Endothelial cell of umbilical vein (primary cell): ENCODE results near the gene MAP4K1. TPM values are rescaled to one million over a fixed set of nuclear protein-coding genes. Genes with fewer than 3 reads are reported as not detected.
"Not testable (repeated sequence)": the region's sequence is repeated elsewhere in the genome, so short reads cannot be mapped to it uniquely, and the experiment has no call there.

ENCODE experiments used
- BruUV-seq: library from RNA; stranded (reverse); fragments of 400-500 nt; replicated peaks from 2 replicates; lab custom pipeline; 2021; lab: Mats Ljungman, UMichigan
- CTCF ChIA-PET: fragments of 300-600, 350-600 bp; sonication (Branson Sonifier 250); formaldehyde crosslinking; loops from one replicate; lab custom pipeline; 2021; ENCODE audit warnings: antibody characterized with exemption, inconsistent platforms; lab: Charles Lee
- POLR2A ChIA-PET: fragments of 300-600, 350-600 bp; sonication (Branson Sonifier 250); formaldehyde crosslinking; loops from one replicate; lab custom pipeline; 2021; ENCODE audit warnings: antibody characterized with exemption, inconsistent platforms; lab: Charles Lee
- DNase-seq: peaks from one replicate; pipeline ENCODE4 v3.0.0-alpha.2; 2011; ENCODE audit warnings: low read depth, low spot score
- FAIRE-seq: peaks from 2 replicates; lab custom pipeline; 2011; peaks lifted over from hg19 to GRCh38; lab: Jason Lieb, UNC
- H2AFZ ChIP-seq: 2 replicates; pipeline ENCODE4 v1.6.0; 2012; ENCODE audit warnings: low read depth, low read length, control low read depth, inconsistent platforms
- H3K27ac ChIP-seq: 2 replicates; pipeline ENCODE4 v1.5.1; 2011; ENCODE audit warnings: low read depth, mild to moderate bottlenecking, control low read depth, low read length, moderate library complexity; ENCODE audit not compliant: insufficient read depth
- H3K27me3 ChIP-seq, 2 experiments: 2 replicates each; pipeline versions ENCODE4 v1.6.0 to v1.6.1; 2011; ENCODE audit warnings: low read length in 2 of 2, mixed read lengths in 1 of 2; ENCODE audit not compliant: control insufficient read depth in 2 of 2, insufficient read depth in 2 of 2
- H3K36me3 ChIP-seq, 2 experiments: 2 replicates in 1 of 2; 3 replicates in 1 of 2; pipeline ENCODE4 v1.5.1; 2011; ENCODE audit warnings: low read length in 2 of 2, mild to moderate bottlenecking in 1 of 2, moderate library complexity in 1 of 2; ENCODE audit not compliant: control insufficient read depth in 2 of 2, insufficient read depth in 2 of 2; ENCODE audit errors: extremely low read depth in 1 of 2
- H3K4me1 ChIP-seq: 3 replicates; pipeline ENCODE4 v1.5.1; 2011; ENCODE audit warnings: mild to moderate bottlenecking, low read length; ENCODE audit not compliant: control insufficient read depth, insufficient read depth; ENCODE audit errors: extremely low read depth
- H3K4me2 ChIP-seq: 2 replicates; pipeline ENCODE4 v1.6.1; 2011; ENCODE audit warnings: low read length, control low read depth, mixed read lengths; ENCODE audit not compliant: insufficient read depth
- H3K4me3 ChIP-seq, 3 experiments: fragments of 200-600 bp in 1 of 3; sonication (generic), shearing (Covaris generic) in 1 of 3; replicated peaks in 1 of 3; 2 replicates each; pipeline ENCODE4 v1.5.1; 2011 to 2016; ENCODE audit warnings: control low read depth in 3 of 3, low read length in 3 of 3, mild to moderate bottlenecking in 2 of 3, inconsistent platforms in 1 of 3, low read depth in 1 of 3, moderate library complexity in 1 of 3; ENCODE audit not compliant: insufficient read depth in 1 of 3
- H3K79me2 ChIP-seq: 2 replicates; pipeline ENCODE4 v1.6.0; 2012; ENCODE audit warnings: low read length, inconsistent platforms; ENCODE audit not compliant: control insufficient read depth, insufficient read depth
- H3K9ac ChIP-seq: replicated peaks from 2 replicates; pipeline ENCODE3; 2011; ENCODE audit warnings: low read length, control low read depth; ENCODE audit not compliant: insufficient read depth; ENCODE audit errors: extremely low read depth
- H3K9me1 ChIP-seq: replicated peaks from 3 replicates; pipeline ENCODE4 v1.6.0; 2011; ENCODE audit warnings: mild to moderate bottlenecking, low read length; ENCODE audit not compliant: control insufficient read depth, insufficient read depth; ENCODE audit errors: extremely low read depth
- H3K9me3 ChIP-seq: replicated peaks from 2 replicates; pipeline ENCODE4 v1.5.1; 2012; ENCODE audit warnings: low read length, inconsistent platforms; ENCODE audit not compliant: control insufficient read depth, insufficient read depth
- H4K20me1 ChIP-seq: replicated peaks from 2 replicates; pipeline ENCODE3; 2011; ENCODE audit warnings: mild to moderate bottlenecking, low read length; ENCODE audit not compliant: control insufficient read depth, insufficient read depth; ENCODE audit errors: extremely low read depth
- CTCF ChIP-seq, 2 donors: IDR thresholded peaks; 1 replicate in 1 of 2; 2 replicates in 1 of 2; pipeline ENCODE4 v1.5.1; 2011; ENCODE audit warnings: low read length in 2 of 2, mild to moderate bottlenecking in 2 of 2, moderate library complexity in 2 of 2, control low read depth in 1 of 2, inconsistent platforms in 1 of 2, low read depth in 1 of 2; ENCODE audit not compliant: insufficient read depth in 1 of 2; ENCODE audit errors: extremely low read depth in 1 of 2
- EZH2 ChIP-seq: IDR thresholded peaks from 2 replicates; pipeline ENCODE4 v1.6.1; 2012; ENCODE audit warnings: borderline replicate concordance, low read depth, mild to moderate bottlenecking, moderate library complexity, low read length, inconsistent platforms; ENCODE audit not compliant: severe bottlenecking
- FOS ChIP-seq: IDR thresholded peaks from 2 replicates; pipeline ENCODE4 v1.6.1; 2011; ENCODE audit warnings: mild to moderate bottlenecking, low read length, moderate library complexity, borderline replicate concordance; ENCODE audit not compliant: insufficient read depth
- JUN ChIP-seq: IDR thresholded peaks from 2 replicates; pipeline ENCODE4 v1.6.1; 2011; ENCODE audit warnings: borderline replicate concordance, low read depth; ENCODE audit not compliant: insufficient read length, insufficient read depth
- MAX ChIP-seq: IDR thresholded peaks from 2 replicates; pipeline ENCODE4 v1.6.1; 2011; ENCODE audit not compliant: insufficient read depth, insufficient read length
- MYC ChIP-seq: IDR thresholded peaks from one replicate; pipeline ENCODE4 v1.6.1; 2011; ENCODE audit warnings: mild to moderate bottlenecking, low read depth, low read length
- POLR2A ChIP-seq: IDR thresholded peaks from 2 replicates; pipeline ENCODE4 v1.6.1; 2012; ENCODE audit warnings: low read depth, mild to moderate bottlenecking, control low read depth, low read length
- POLR2AphosphoS5 ChIP-seq: IDR thresholded peaks from 2 replicates; pipeline ENCODE4 v1.6.1; 2012; ENCODE audit warnings: low read depth, mild to moderate bottlenecking, control low read depth, low read length, moderate library complexity; ENCODE audit not compliant: insufficient read depth
- dilution Hi-C: fragments of 300-500 bp; cut with MboI; formaldehyde crosslinking; loops from one replicate; pipeline ENCODE4 v1.15.0; 2019; ENCODE audit warnings: low sequenced_read_pairs; ENCODE audit not compliant: extremely low pct_ligation_motif_present
- intact Hi-C: fragments of 100-400 bp; cut with micrococcal nuclease; formaldehyde crosslinking; loops from one replicate; pipeline ENCODE4 v1.10.0; 2022
- polyA plus RNA-seq, 4 experiments: library from polyadenylated mRNA; depleted of rRNA in 3 of 4; stranded (reverse) in 3 of 4; unstranded in 1 of 4; fragments of >200 nt; gene quantifications; 2 replicates each; pipeline versions ENCODE4 v1.2.1 to v1.2.3, GENCODE V29; 2011 to 2012; ENCODE audit warnings: missing spikeins in 1 of 4
- total RNA-seq: library from RNA; stranded (reverse); gene quantifications from 2 replicates; pipeline ENCODE4 v1.2.3, GENCODE V29; 2021

Gene MAP4K1
- total and polyA plus RNA-seq, 2 donors (not counting 3 experiments of a cell fraction or from before 2014, with no cell fraction given) = 0.12 to 1.6 TPM

DNA sequence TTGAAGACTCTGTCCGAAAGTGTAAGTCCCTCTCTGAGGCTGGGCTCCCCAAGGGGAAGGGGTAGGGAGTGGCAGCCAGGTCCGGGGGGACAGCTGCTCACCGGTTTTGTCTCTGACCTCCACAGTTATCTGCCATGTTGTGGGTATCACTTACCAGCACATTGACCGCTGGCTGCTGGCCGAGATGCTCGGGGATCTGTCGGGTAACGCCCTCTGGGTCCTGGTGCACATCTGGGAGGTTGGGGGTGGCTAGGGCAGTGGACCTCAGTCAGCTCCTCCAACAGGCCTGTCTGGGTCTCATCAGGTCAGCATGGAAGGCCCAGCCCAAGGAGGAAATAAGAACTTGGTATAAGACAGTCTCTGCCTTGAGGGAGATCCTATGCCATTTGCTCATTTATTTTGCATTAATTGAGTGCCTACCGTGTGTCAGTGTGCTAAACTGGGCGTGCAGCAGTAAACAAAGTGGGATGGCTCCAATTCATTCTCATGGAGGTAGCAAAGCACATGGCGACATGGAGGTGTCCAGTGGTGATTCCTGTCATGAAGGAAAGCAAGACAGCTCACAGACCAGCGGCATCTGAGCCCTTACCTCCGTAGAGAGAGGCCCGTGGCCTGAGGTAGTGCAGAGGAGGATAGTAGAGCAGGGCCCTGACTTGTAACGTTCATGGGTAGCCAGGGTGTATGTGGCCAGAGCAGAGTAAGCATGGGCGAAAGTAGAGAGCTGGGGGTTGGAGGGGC is 14.9 kb upstream of the MAP4K1 start:
- no peaks in the 10 kb centered on the region for H3K27me3 ChIP-seq
- H3K36me3 ChIP-seq = peaks cover 9 to 21% of the 10 kb centered on the region in 2 experiments
- H3K79me2 ChIP-seq = no peaks in the 10 kb centered on the region
- H3K4me2 ChIP-seq = no peak overlapping the region
- DNase-seq (no peak), FAIRE-seq (no peak)
- no peaks in the 10 kb centered on the region for H3K9me3 ChIP-seq
- H3K27ac ChIP-seq = no peak overlapping the region
- H4K20me1 ChIP-seq = no peaks in the 10 kb centered on the region
- CTCF ChIA-PET = interaction anchor here (2.2 to 3.8 kb wide), 3 partner anchors 13 to 229 kb away, joined by 23 to 66 read pairs (median 42); partner anchors contain the start of genes EIF3K and FAM98C
- H3K9me1 ChIP-seq = no peaks in the 10 kb centered on the region
- dilution Hi-C loops (no loop called here), intact Hi-C loops (loop anchor here (10.0 kb wide), 1 partner anchor 398 kb away; no protein-coding TSS in a partner anchor)
- no peak for TF ChIP-seq POLR2A
- no peak for TF ChIP-seq JUN
- TF ChIP-seq MYC = no peak
- TF ChIP-seq FOS = no peak
- TF ChIP-seq CTCF (IDR thresholded peaks at IDR 0.05; ENCODE audit: extremely low read depth in 1 of 2, insufficient read depth in 1 of 2, low read depth in 1 of 2, low read length in 2 of 2) = no peak
- no peak for TF ChIP-seq MAX
- TF ChIP-seq POLR2AphosphoS5 = no peak
- no peak for TF ChIP-seq EZH2
- H3K9ac ChIP-seq = no peak overlapping the region
- H3K4me1 ChIP-seq = no peaks in the 10 kb centered on the region
- H3K4me3 ChIP-seq = no peak overlapping the region
- H2AFZ ChIP-seq = no peak overlapping the region
- BruUV-seq = no TSS peak
- POLR2A ChIA-PET = no interaction called here

GRCh38 chr19:38631811-38632475 is 14.2 kb upstream of the MAP4K1 start:
- CTCF ChIA-PET = not testable (repeated sequence)

More at GRCh38 chr19:38631811-38632475, 14.2 kb upstream of the MAP4K1 start:
- H3K27ac ChIP-seq, DNase-seq, H3K4me2 ChIP-seq, H3K27me3 ChIP-seq, H3K79me2 ChIP-seq, BruUV-seq, H3K9me3 ChIP-seq, H2AFZ ChIP-seq, dilution Hi-C loops, H3K4me3 ChIP-seq, H3K9me1 ChIP-seq, H3K9ac ChIP-seq, POLR2A ChIA-PET, H3K4me1 ChIP-seq, H4K20me1 ChIP-seq, FAIRE-seq: not testable (repeated sequence)
- intact Hi-C loops = loop anchor here (10.0 kb wide), 1 partner anchor 397 kb away; no protein-coding TSS in a partner anchor
- peaks cover 9 to 24% of the 10 kb centered on the region in 2 experiments for H3K36me3 ChIP-seq
